Ascending aorta (tissue), 2 donors: ENCODE data around the gene DMD. TPM values are rescaled to one million over a fixed set of nuclear protein-coding genes. Genes with fewer than 3 reads are reported as not detected.

Source experiments
- DNase-seq, 2 donors: peaks; one replicate each; pipeline ENCODE4 v3.0.0-alpha.2; 2019; ENCODE audit warnings: low spot score in 2 of 2
- H3K27ac ChIP-seq, 2 donors: fragments of 200-600 bp; sonication (generic); one replicate each; pipeline ENCODE4 v1.5.1; 2016 to 2017; ENCODE audit warnings: mild to moderate bottlenecking in 1 of 2
- H3K27me3 ChIP-seq: fragments of 200-600 bp; sonication (generic); one replicate; pipeline ENCODE4 v1.5.1; 2017
- H3K36me3 ChIP-seq, 2 donors: fragments of 200-600 bp; sonication (generic); one replicate each; pipeline ENCODE4 v1.5.1; 2016
- H3K4me1 ChIP-seq, 2 donors: fragments of 200-600 bp; sonication (generic); one replicate each; pipeline ENCODE4 v1.5.1; 2016 to 2017; ENCODE audit warnings: mild to moderate bottlenecking in 1 of 2
- H3K4me3 ChIP-seq, 2 donors: fragments of 200-600 bp; sonication (generic); one replicate each; pipeline ENCODE4 v1.5.1; 2016 to 2017; ENCODE audit warnings: mild to moderate bottlenecking in 1 of 2
- H3K9me3 ChIP-seq, 2 donors: fragments of 200-600 bp; sonication (generic); one replicate each; pipeline ENCODE4 v1.5.1; 2016
- CTCF ChIP-seq, 3 experiments: fragments of 200-600 bp in 2 of 3; fragments of 450-650 bp in 1 of 3; sonication (generic) in 2 of 3; IDR thresholded peaks; one replicate each; pipeline ENCODE4 v1.5.1; 2016 to 2019; ENCODE audit warnings: antibody characterized with exemption in 3 of 3, mild to moderate bottlenecking in 1 of 3, moderate library complexity in 1 of 3
- intact Hi-C: fragments of 100-400 bp; cut with DNase I; formaldehyde crosslinking; loops from one replicate; pipeline ENCODE4 v1.15.1; 2023
- total RNA-seq: library from RNA; depleted of rRNA; stranded (reverse); fragments of >200 nt; gene quantifications from one replicate; pipeline ENCODE4 v1.1.0, GENCODE V29; 2016

DMD gene
- total RNA-seq, 1 donor from 2014 or later, result 40.0 TPM

DNA sequence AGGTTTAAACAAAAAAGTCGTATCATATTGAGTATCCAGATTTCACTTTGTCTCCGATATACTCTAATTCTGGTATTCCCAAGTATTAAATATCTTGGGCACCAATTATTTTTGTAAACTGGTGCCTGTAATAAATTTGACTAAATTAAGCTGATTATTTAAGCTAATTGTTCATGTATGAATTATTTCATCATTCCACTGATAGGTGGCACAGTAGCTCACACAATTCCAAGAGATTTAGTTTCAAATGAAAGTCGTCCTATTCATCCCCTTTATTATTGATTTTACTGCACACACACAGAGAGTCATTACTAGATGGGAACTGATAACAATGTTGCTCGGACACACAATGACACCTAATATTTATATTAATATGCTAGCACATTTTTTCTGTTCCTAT lies 432.4 kb downstream of the DMD start:
- Histone ChIP-seq H3K9me3 (no peaks in the 10 kb centered on the region), H3K27me3 (no peaks in the 10 kb centered on the region), H3K4me3 (no peak overlapping the region), H3K36me3 (no peaks in the 10 kb centered on the region), H3K4me1 (no peaks in the 10 kb centered on the region), H3K27ac (no peak overlapping the region)
- TF ChIP-seq CTCF (IDR thresholded peaks at IDR 0.05), result no peak
- no peak for DNase-seq
- intact Hi-C loops, result no loop called here

DNA sequence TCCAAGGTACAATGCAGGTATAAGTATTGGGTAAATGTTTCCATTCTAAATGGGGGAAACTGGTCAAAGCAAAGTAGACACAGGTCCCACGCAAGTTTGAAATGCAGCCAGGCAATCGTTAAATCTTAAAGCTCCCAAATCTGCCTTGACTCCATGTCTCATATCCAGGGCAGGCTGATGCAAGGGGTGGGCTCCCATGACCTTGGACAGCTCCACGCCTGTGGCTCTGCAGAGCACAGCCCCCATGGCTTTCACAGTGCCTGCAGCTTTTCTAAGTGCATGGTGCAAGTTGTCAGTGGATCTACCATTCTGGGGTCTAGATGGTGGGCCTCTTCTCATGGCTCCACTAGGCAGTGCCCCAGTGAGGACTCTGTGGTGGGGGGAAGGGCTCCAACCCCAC lies 436.4 kb downstream of the DMD start:
- TF ChIP-seq CTCF (IDR thresholded peaks at IDR 0.05), result no peak
- H3K27ac ChIP-seq, result no peak overlapping the region
- no peak for DNase-seq
- no peaks in the 10 kb centered on the region for H3K27me3 ChIP-seq
- H3K4me1 ChIP-seq, result no peaks in the 10 kb centered on the region
- intact Hi-C loops, result no loop called here
- no peaks in the 10 kb centered on the region for H3K36me3 ChIP-seq
- H3K9me3 ChIP-seq, result no peaks in the 10 kb centered on the region
- H3K4me3 ChIP-seq, result no peak overlapping the region

DNA sequence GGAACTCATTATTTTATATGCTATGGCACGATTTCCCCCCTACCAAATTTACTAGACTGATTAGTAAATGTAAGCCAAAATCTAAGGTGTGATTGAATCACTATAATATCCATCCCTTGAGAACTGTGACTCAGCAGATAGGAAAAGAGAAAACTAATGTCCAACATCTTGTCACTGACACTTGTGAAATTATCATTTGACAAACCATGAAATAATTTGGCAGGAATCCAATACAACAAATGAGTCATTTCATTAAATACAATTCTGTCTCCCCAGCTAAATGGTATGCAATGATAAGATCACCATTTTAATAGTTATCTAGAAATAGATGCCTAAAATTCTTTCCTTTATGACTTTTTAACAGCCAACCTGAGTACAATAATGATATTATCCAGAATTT lies 462.3 kb downstream of the DMD start:
- no peak for TF ChIP-seq CTCF (IDR thresholded peaks at IDR 0.05)
- Histone ChIP-seq H3K4me1 (peaks cover 0 to 4% of the 10 kb centered on the region in 2 donors), H3K27ac (no peak overlapping the region), H3K36me3 (no peaks in the 10 kb centered on the region), H3K9me3 (no peaks in the 10 kb centered on the region), H3K4me3 (no peak overlapping the region), H3K27me3 (no peaks in the 10 kb centered on the region)
- DNase-seq, result no peak
- intact Hi-C loops, result no loop called here

GRCh38 chrX:32745323-32745722 lies 466.0 kb downstream of the DMD start:
- H3K27ac ChIP-seq, result peak overlapping the region; percentile 48 to 54

GRCh38 chrX:32744921-32745320 lies 466.4 kb downstream of the DMD start:
- Histone ChIP-seq H3K4me1 (peaks cover 0 to 4% of the 10 kb centered on the region in 2 donors), H3K27me3 (no peaks in the 10 kb centered on the region), H3K4me3 (no peak overlapping the region), H3K27ac (peak overlapping the region; percentile 48 to 54), H3K36me3 (no peaks in the 10 kb centered on the region), H3K9me3 (no peaks in the 10 kb centered on the region)
- no peak for TF ChIP-seq CTCF (IDR thresholded peaks at IDR 0.05)
- no peak for DNase-seq
- intact Hi-C loops, result no loop called here

More at GRCh38 chrX:32745323-32745722, 466.0 kb downstream of the DMD start:
- no peak for DNase-seq
- H3K36me3 ChIP-seq, result no peaks in the 10 kb centered on the region
- H3K9me3 ChIP-seq, result no peaks in the 10 kb centered on the region
- no peak overlapping the region for H3K4me3 ChIP-seq
- H3K4me1 ChIP-seq, result peaks cover 0 to 4% of the 10 kb centered on the region in 2 donors
- intact Hi-C loops, result no loop called here
- H3K27me3 ChIP-seq, result no peaks in the 10 kb centered on the region
- no peak for TF ChIP-seq CTCF (IDR thresholded peaks at IDR 0.05)

DNA sequence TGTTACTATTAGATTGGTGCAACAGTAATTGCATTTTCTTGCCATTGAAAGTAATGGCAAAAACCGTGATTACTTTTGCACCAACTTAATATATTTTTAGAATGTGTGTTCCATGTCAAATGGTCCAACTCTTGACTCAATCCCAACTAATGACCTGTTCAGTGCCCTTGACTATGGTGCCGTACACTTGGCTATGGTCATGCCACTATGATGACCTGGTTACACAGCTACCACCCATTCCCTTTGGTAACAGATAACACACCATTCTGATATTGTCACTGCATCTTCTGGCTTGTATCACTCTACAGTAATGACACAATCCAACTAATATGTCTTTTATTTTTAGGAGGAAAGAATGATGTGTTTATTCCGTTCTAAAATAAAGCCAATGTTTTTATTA lies 469.4 kb downstream of the DMD start:
- Histone ChIP-seq H3K4me1 (peaks cover 0 to 4% of the 10 kb centered on the region in 2 donors), H3K4me3 (no peak overlapping the region), H3K36me3 (no peaks in the 10 kb centered on the region), H3K9me3 (no peaks in the 10 kb centered on the region), H3K27ac (no peak overlapping the region), H3K27me3 (no peaks in the 10 kb centered on the region)
- DNase-seq, result no peak
- no peak for TF ChIP-seq CTCF (IDR thresholded peaks at IDR 0.05)
- intact Hi-C loops, result no loop called here
